NCI-H526 treated with DMSO at 0.1 percent for 48 hours (cell line): ENCODE measurements around the gene NEO1.

ENCODE experiments used
- DNase-seq: peaks from one replicate; lab custom pipeline; 2025; lab: John Stamatoyannopoulos, UW

NEO1 gene

GRCh38 chr15:73078722-73079121 is 26.5 kb downstream of the NEO1 start:
- DNase-seq: no peak

- no peak for DNase-seq
Observed at GRCh38 chr15:73079565-73079964, 27.3 kb downstream of the NEO1 start.

GRCh38 chr15:73081321-73081958 is 29.2 kb downstream of the NEO1 start:
- DNase-seq: peak; percentile 47

GRCh38 chr15:73082812-73083211 is 30.5 kb downstream of the NEO1 start:
- DNase-seq: no peak

GRCh38 chr15:73087098-73087497 is 34.8 kb downstream of the NEO1 start:
- DNase-seq: no peak

- no peak for DNase-seq
Observed at GRCh38 chr15:73105064-73105463, 52.8 kb downstream of the NEO1 start.

GRCh38 chr15:73108676-73109075 is 56.4 kb downstream of the NEO1 start:
- no peak for DNase-seq

GRCh38 chr15:73109765-73110164 is 57.5 kb downstream of the NEO1 start:
- no peak for DNase-seq

- no peak for DNase-seq
Observed at GRCh38 chr15:73110201-73110600, 57.9 kb downstream of the NEO1 start.

GRCh38 chr15:73114064-73114463 is 61.8 kb downstream of the NEO1 start:
- no peak for DNase-seq

GRCh38 chr15:73116164-73116563 is 63.9 kb downstream of the NEO1 start:
- DNase-seq: no peak

- no peak for DNase-seq
Observed at GRCh38 chr15:73118055-73118454, 65.8 kb downstream of the NEO1 start.

- DNase-seq: no peak
Observed at GRCh38 chr15:73119478-73119877, 67.2 kb downstream of the NEO1 start.

GRCh38 chr15:73120269-73120668 is 68.0 kb downstream of the NEO1 start:
- no peak for DNase-seq

GRCh38 chr15:73125219-73125618 is 73.0 kb downstream of the NEO1 start:
- no peak for DNase-seq

GRCh38 chr15:73127302-73127936 is 75.2 kb downstream of the NEO1 start:
- peak; percentile 24 for DNase-seq

GRCh38 chr15:73130830-73131229 is 78.6 kb downstream of the NEO1 start:
- no peak for DNase-seq

GRCh38 chr15:73134196-73134595 is 81.9 kb downstream of the NEO1 start:
- no peak for DNase-seq

GRCh38 chr15:73139041-73139743 is 86.9 kb downstream of the NEO1 start:
- no peak for DNase-seq

GRCh38 chr15:73139744-73140553 is 87.7 kb downstream of the NEO1 start:
- no peak for DNase-seq

- no peak for DNase-seq
Observed at GRCh38 chr15:73141216-73141900, 89.1 kb downstream of the NEO1 start.
